SK-N-SH (cell line): Measurements from ENCODE around the gene RCAN3. TPM values are rescaled to one million over a fixed set of nuclear protein-coding genes. Genes with fewer than 3 reads are reported as not detected.

Experiments
- CTCF ChIA-PET: fragments of 300-600, 350-600 bp; formaldehyde crosslinking; extraction: SDS; loops from one replicate; lab custom pipeline; 2021; lab: Yijun Ruan, JAX
- POLR2A ChIA-PET: fragments of 350-600 bp; sonication (Branson Sonifier 250); formaldehyde crosslinking; extraction: SDS; loops from one replicate; lab custom pipeline; 2020; ENCODE audit warnings: antibody characterized with exemption, inconsistent platforms; lab: Yijun Ruan, JAX
- DNase-seq: peaks from one replicate; pipeline ENCODE4 v3.0.0; 2012
- H2AFZ ChIP-seq: fragments of 200-600 bp; sonication (generic); 2 replicates; pipeline ENCODE4 v1.8.1; 2016; ENCODE audit warnings: antibody characterized with exemption, mild to moderate bottlenecking, low read depth
- H3F3A ChIP-seq: fragments of 200-600 bp; sonication (generic); replicated peaks from 2 replicates; pipeline ENCODE3; 2016; ENCODE audit warnings: antibody characterized with exemption, mild to moderate bottlenecking; ENCODE audit not compliant: insufficient read depth
- H3K27ac ChIP-seq, 2 experiments: fragments of 200-500 bp in 1 of 2; fragments of 200-600 bp in 1 of 2; sonication (Bioruptor generic) in 1 of 2; sonication (generic), shearing (Covaris generic) in 1 of 2; 2 replicates each; pipeline versions ENCODE4 v1.5.1 to v1.6.1; 2014 to 2016; ENCODE audit warnings: low read depth in 2 of 2, inconsistent platforms in 1 of 2, low read length in 1 of 2, mild to moderate bottlenecking in 1 of 2, mixed read lengths in 1 of 2
- H3K27me3 ChIP-seq: fragments of 200-600 bp; sonication (generic), shearing (Covaris generic); 2 replicates; pipeline ENCODE4 v1.6.1; 2016; ENCODE audit warnings: mixed run types; ENCODE audit not compliant: insufficient read depth
- H3K36me3 ChIP-seq, 2 experiments: fragments of 200-500 bp in 1 of 2; fragments of 200-600 bp in 1 of 2; sonication (Bioruptor generic) in 1 of 2; sonication (generic) in 1 of 2; replicated peaks in 1 of 2; 2 replicates each; pipeline versions ENCODE3 to v1.5.1; 2014 to 2016; ENCODE audit warnings: low read length in 1 of 2, mild to moderate bottlenecking in 1 of 2; ENCODE audit not compliant: insufficient read depth in 2 of 2, control insufficient read depth in 1 of 2
- H3K4me1 ChIP-seq, 2 experiments: fragments of 200-500 bp in 1 of 2; fragments of 200-600 bp in 1 of 2; sonication (Bioruptor generic) in 1 of 2; sonication (generic), shearing (Covaris generic) in 1 of 2; 2 replicates each; pipeline versions ENCODE4 v1.5.1 to v1.6.1; 2014 to 2016; ENCODE audit warnings: low read depth in 1 of 2, low read length in 1 of 2, mixed run types in 1 of 2; ENCODE audit not compliant: insufficient read depth in 2 of 2, control insufficient read depth in 1 of 2
- H3K4me2 ChIP-seq: fragments of 200-600 bp; sonication (generic), shearing (Covaris generic); 2 replicates; pipeline ENCODE4 v1.6.1; 2017; ENCODE audit warnings: mixed run types
- H3K4me3 ChIP-seq, 2 experiments: fragments of 200-500 bp in 1 of 2; fragments of 200-600 bp in 1 of 2; sonication (Bioruptor generic) in 1 of 2; sonication (generic), shearing (Covaris generic) in 1 of 2; 2 replicates each; pipeline versions ENCODE4 v1.5.1 to v1.8.1; 2014 to 2016; ENCODE audit warnings: low read depth in 2 of 2, inconsistent platforms in 1 of 2, low read length in 1 of 2, mild to moderate bottlenecking in 1 of 2, mixed read lengths in 1 of 2, moderate library complexity in 1 of 2
- H3K79me2 ChIP-seq: fragments of 200-600 bp; sonication (generic); 2 replicates; pipeline ENCODE4 v1.8.1; 2017; ENCODE audit warnings: mild to moderate bottlenecking; ENCODE audit not compliant: insufficient read depth
- H3K9ac ChIP-seq: fragments of 200-600 bp; sonication (generic); 2 replicates; pipeline ENCODE4 v1.6.1; 2017; ENCODE audit warnings: mixed run types
- H3K9me2 ChIP-seq: fragments of 200-600 bp; sonication (generic); 2 replicates; pipeline ENCODE4 v1.6.1; 2017; ENCODE audit warnings: mixed run types
- H3K9me3 ChIP-seq: fragments of 200-600 bp; sonication (generic); 2 replicates; pipeline ENCODE4 v1.6.1; 2017; ENCODE audit warnings: mixed run types, mild to moderate bottlenecking, moderate library complexity
- H4K20me1 ChIP-seq: fragments of 200-600 bp; sonication (generic); 2 replicates; pipeline ENCODE4 v1.6.1; 2017; ENCODE audit warnings: mild to moderate bottlenecking, mixed run types; ENCODE audit not compliant: insufficient read depth
- CHD2 ChIP-seq: fragments of 150-350 bp; IDR thresholded peaks from 2 replicates; pipeline ENCODE4 v1.6.1; 2018; ENCODE audit warnings: low read length; ENCODE audit not compliant: partially characterized antibody
- CTCF ChIP-seq: fragments of 200-600 bp; sonication (generic); IDR thresholded peaks from 2 replicates; pipeline ENCODE4 v1.6.1; 2017; ENCODE audit warnings: antibody characterized with exemption, mild to moderate bottlenecking, moderate library complexity
- ELF1 ChIP-seq: IDR thresholded peaks from 2 replicates; pipeline ENCODE4 v1.4.0; 2012
- FOSL2 ChIP-seq: IDR thresholded peaks from 2 replicates; pipeline ENCODE4 v1.4.0; 2012; ENCODE audit warnings: low read depth, mild to moderate bottlenecking, moderate library complexity, borderline replicate concordance
- GATA2 ChIP-seq: sonication (generic); formaldehyde crosslinking; IDR thresholded peaks from 2 replicates; pipeline ENCODE4 v1.5.0; 2020; ENCODE audit warnings: mild to moderate bottlenecking, missing genetic modification reagents
- JUND ChIP-seq: IDR thresholded peaks from 2 replicates; pipeline ENCODE4 v1.4.0; 2012
- POLR2AphosphoS5 ChIP-seq: IDR thresholded peaks from 2 replicates; pipeline ENCODE4 v1.6.1; 2012; ENCODE audit warnings: low read depth, low read length
- RAD21 ChIP-seq: IDR thresholded peaks from 2 replicates; pipeline ENCODE4 v1.6.1; 2012; ENCODE audit warnings: mild to moderate bottlenecking, low read length
- TEAD4 ChIP-seq: IDR thresholded peaks from 2 replicates; pipeline ENCODE4 v1.4.0; 2012; ENCODE audit warnings: mild to moderate bottlenecking, borderline replicate concordance; ENCODE audit not compliant: insufficient read depth
- USF1 ChIP-seq: IDR thresholded peaks from 2 replicates; pipeline ENCODE4 v1.4.0; 2012; ENCODE audit warnings: low read depth, borderline replicate concordance
- ZBTB33 ChIP-seq: IDR thresholded peaks from 2 replicates; pipeline ENCODE4 v1.4.0; 2012; ENCODE audit warnings: low read depth, borderline replicate concordance
- WGBS: methylation state at CpG from one replicate; pipeline ENCODE4 v1.1.6; 2017; ENCODE audit warnings: low lambda C conversion rate; 5-methylcytosine and 5-hydroxymethylcytosine counted together
- polyA plus RNA-seq, 3 experiments: library from polyadenylated mRNA; depleted of rRNA; stranded (reverse); fragments of >200 nt; gene quantifications; 2 replicates each; pipeline ENCODE4 v1.2.3, GENCODE V29; 2012

Gene RCAN3
- polyA plus RNA-seq, 1 of the 3 experiments (the other 2 are of a cell fraction): 4.8 TPM

DNA sequence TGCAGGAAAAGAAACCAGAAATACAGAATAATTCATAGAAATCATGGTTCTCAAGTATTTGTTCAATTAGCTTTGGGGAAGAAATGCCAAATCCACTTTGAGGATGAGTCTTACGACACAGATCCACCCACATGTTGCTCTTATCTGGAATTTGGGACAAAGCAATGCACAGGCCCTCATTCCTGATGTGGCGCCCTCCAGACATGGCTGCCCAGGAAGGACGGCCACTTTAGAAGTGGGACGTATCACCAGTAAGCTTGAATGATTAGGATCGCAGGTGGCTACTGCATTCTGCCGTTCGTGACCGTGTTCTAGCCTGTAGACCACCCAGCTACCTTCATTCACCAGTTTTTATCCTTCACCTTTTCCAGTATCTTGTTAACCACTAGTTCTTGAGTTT is 33.1 kb downstream of the RCAN3 start:
- no peak for TF ChIP-seq JUND
- no peak for TF ChIP-seq CTCF
- no peak for TF ChIP-seq USF1
- TF ChIP-seq TEAD4: no peak
- no peak for TF ChIP-seq RAD21
- no peak for TF ChIP-seq FOSL2
- TF ChIP-seq CHD2: no peak
- TF ChIP-seq ELF1: no peak
- POLR2A ChIA-PET: interaction anchor here (0.6 kb wide), 1 partner anchor 39 kb away, joined by 3 read pairs; no protein-coding TSS in a partner anchor
- no peak overlapping the region for H3K4me2 ChIP-seq
- no peaks in the 10 kb centered on the region for H4K20me1 ChIP-seq
- peaks cover 5% of the 10 kb centered on the region for H3F3A ChIP-seq
- 97% methylated on average over 7 of the region's 8 CpGs for WGBS
- peaks cover 0 to 3% of the 10 kb centered on the region in 2 experiments; a peak in 1 of 4 replicates for H3K4me1 ChIP-seq
- no peaks in the 10 kb centered on the region for H3K79me2 ChIP-seq
- no peak overlapping the region for H3K9ac ChIP-seq
- H2AFZ ChIP-seq: no peak overlapping the region
- CTCF ChIA-PET: interaction anchor here (0.6 to 1.7 kb wide), 7 partner anchors 9 to 295 kb away, joined by 3 to 12 read pairs (median 5); partner anchors contain the start of gene NIPAL3
- DNase-seq: no peak
- no peak overlapping the region for H3K27ac ChIP-seq
- no peak overlapping the region for H3K4me3 ChIP-seq
- H3K9me3 ChIP-seq: no peaks in the 10 kb centered on the region
- no peaks in the 10 kb centered on the region for H3K9me2 ChIP-seq
- peaks cover 3 to 12% of the 10 kb centered on the region in 2 experiments for H3K36me3 ChIP-seq
- H3K27me3 ChIP-seq: no peaks in the 10 kb centered on the region

GRCh38 chr1:24536391-24536840 is 33.8 kb downstream of the RCAN3 start:
- no peaks in the 10 kb centered on the region for H3K79me2 ChIP-seq
- no peak overlapping the region for H2AFZ ChIP-seq
- POLR2A ChIA-PET: interaction anchor here (0.6 kb wide), 1 partner anchor 39 kb away, joined by 3 read pairs; no protein-coding TSS in a partner anchor
- no peak overlapping the region for H3K4me3 ChIP-seq
- H3K4me2 ChIP-seq: no peak overlapping the region
- peaks cover 0 to 3% of the 10 kb centered on the region in 2 experiments; a peak in 1 of 4 replicates for H3K4me1 ChIP-seq
- no peak overlapping the region for H3K27ac ChIP-seq
- H3K9ac ChIP-seq: no peak overlapping the region
- H3K9me3 ChIP-seq: no peaks in the 10 kb centered on the region
- peaks cover 3 to 7% of the 10 kb centered on the region in 2 experiments for H3K36me3 ChIP-seq
- H3K27me3 ChIP-seq: no peaks in the 10 kb centered on the region
- H3K9me2 ChIP-seq: no peaks in the 10 kb centered on the region
- WGBS: 45% methylated on average over 7 of the region's 7 CpGs
- CTCF ChIA-PET: interaction anchor here (0.6 to 1.7 kb wide), 7 partner anchors 9 to 121 kb away, joined by 3 to 12 read pairs (median 5); partner anchors contain the start of gene NIPAL3
- TF ChIP-seq POLR2AphosphoS5: no peak
- no peak for TF ChIP-seq ZBTB33
- no peak for TF ChIP-seq GATA2
- H4K20me1 ChIP-seq: no peaks in the 10 kb centered on the region
- peak; percentile 23 for DNase-seq
- peaks cover 5% of the 10 kb centered on the region for H3F3A ChIP-seq
